IMR-90 (cell line): ENCODE results near the gene ZNF488. TPM values are rescaled to one million over a fixed set of nuclear protein-coding genes. Genes with fewer than 3 reads are reported as not detected.
A peak's percentile ranks its signal among the peaks of the same experiment; 100 is the strongest.

ENCODE experiments used
- ATAC-seq: fragments of 200-7000 bp; cut with Tn5 transposase; 2 replicates; pipeline ENCODE4 v1.9.1; 2020; ENCODE audit warnings: low read depth, mild to moderate bottlenecking, moderate library complexity
- BruUV-seq: library from RNA; stranded (reverse); fragments of 400-500 nt; replicated peaks from 2 replicates; lab custom pipeline; 2021; lab: Mats Ljungman, UMichigan
- CTCF ChIA-PET: fragments of 300-600 bp; formaldehyde crosslinking; extraction: SDS; loops from one replicate; lab custom pipeline; 2021; ENCODE audit warnings: antibody characterized with exemption; lab: Yijun Ruan, JAX
- POLR2A ChIA-PET: fragments of 300-600 bp; sonication (Branson Sonifier 250); formaldehyde crosslinking; loops from one replicate; lab custom pipeline; 2022; ENCODE audit warnings: antibody characterized with exemption; ENCODE audit not compliant: unreplicated experiment; lab: Charles Lee
- DNase-seq: peaks from one replicate; pipeline ENCODE4 v3.0.0; 2013
- H2AFZ ChIP-seq: replicated peaks from 2 replicates; pipeline ENCODE3; 2013; ENCODE audit warnings: low read length, mild to moderate bottlenecking; ENCODE audit not compliant: poor library complexity
- H2AK5ac ChIP-seq: 2 replicates; pipeline ENCODE4 v1.6.1; 2013; ENCODE audit warnings: low read depth, low read length, inconsistent platforms
- H2AK9ac ChIP-seq: replicated peaks from 2 replicates; pipeline ENCODE3; 2013; ENCODE audit warnings: mild to moderate bottlenecking, low read depth, low read length, moderate library complexity; ENCODE audit not compliant: poor library complexity
- H2BK120ac ChIP-seq: 2 replicates; pipeline ENCODE4 v1.6.1; 2013; ENCODE audit warnings: low read depth, low read length, inconsistent platforms
- H2BK15ac ChIP-seq: 3 replicates; pipeline ENCODE4 v1.6.1; 2013; ENCODE audit warnings: low read depth, low read length, inconsistent platforms
- H2BK20ac ChIP-seq: 2 replicates; pipeline ENCODE4 v1.6.1; 2013; ENCODE audit warnings: low read depth, mild to moderate bottlenecking, inconsistent platforms, low read length, moderate library complexity
- H2BK5ac ChIP-seq: 2 replicates; pipeline ENCODE4 v1.6.1; 2013; ENCODE audit warnings: mild to moderate bottlenecking, low read depth, low read length, inconsistent platforms; ENCODE audit not compliant: poor library complexity, severe bottlenecking
- H3K14ac ChIP-seq: replicated peaks from 2 replicates; pipeline ENCODE4 v1.6.1; 2013; ENCODE audit warnings: low read depth, low read length, inconsistent platforms
- H3K18ac ChIP-seq: 2 replicates; pipeline ENCODE4 v1.6.1; 2013; ENCODE audit warnings: low read depth, low read length, control low read depth
- H3K23ac ChIP-seq: 2 replicates; pipeline ENCODE4 v1.6.1; 2013; ENCODE audit warnings: low read depth, low read length, inconsistent platforms
- H3K27ac ChIP-seq: 2 replicates; pipeline ENCODE4 v1.5.1; 2013; ENCODE audit warnings: mild to moderate bottlenecking, control low read depth, low read length; ENCODE audit not compliant: insufficient read depth
- H3K27me3 ChIP-seq: 2 replicates; pipeline ENCODE4 v1.6.1; 2013; ENCODE audit warnings: low read length; ENCODE audit not compliant: control insufficient read depth, insufficient read depth
- H3K36me3 ChIP-seq: 2 replicates; pipeline ENCODE4 v1.6.1; 2013; ENCODE audit warnings: low read length, mixed read lengths; ENCODE audit not compliant: control insufficient read depth, insufficient read depth
- H3K4ac ChIP-seq: 2 replicates; pipeline ENCODE4 v1.6.1; 2013; ENCODE audit warnings: low read depth, low read length, inconsistent platforms
- H3K4me1 ChIP-seq: 2 replicates; pipeline ENCODE4 v1.6.1; 2013; ENCODE audit warnings: low read length, mixed read lengths; ENCODE audit not compliant: control insufficient read depth, insufficient read depth
- H3K4me2 ChIP-seq: 2 replicates; pipeline ENCODE4 v1.6.1; 2013; ENCODE audit warnings: low read depth, mild to moderate bottlenecking, control low read depth, low read length, moderate library complexity
- H3K4me3 ChIP-seq: 2 replicates; pipeline ENCODE4 v1.5.1; 2013; ENCODE audit warnings: low read depth, mild to moderate bottlenecking, control low read depth, low read length, moderate library complexity; ENCODE audit not compliant: insufficient read depth
- H3K56ac ChIP-seq: 2 replicates; pipeline ENCODE4 v1.6.1; 2013; ENCODE audit warnings: low read length, inconsistent platforms; ENCODE audit not compliant: insufficient read depth; ENCODE audit errors: extremely low read depth
- H3K79me1 ChIP-seq, 2 experiments: 2 replicates each; pipeline ENCODE4 v1.6.1; 2013; ENCODE audit warnings: low read length in 2 of 2, inconsistent platforms in 1 of 2, low read depth in 1 of 2
- H3K9ac ChIP-seq: 2 replicates; pipeline ENCODE4 v1.6.1; 2013; ENCODE audit warnings: low read depth, low read length, control low read depth
- H3K9me1 ChIP-seq: 2 replicates; pipeline ENCODE4 v1.6.1; 2013; ENCODE audit warnings: low read length, inconsistent platforms; ENCODE audit not compliant: insufficient read depth
- H3K9me3 ChIP-seq: 2 replicates; pipeline ENCODE4 v1.6.1; 2013; ENCODE audit warnings: low read length; ENCODE audit not compliant: control insufficient read depth, insufficient read depth
- H4K20me1 ChIP-seq: 2 replicates; pipeline ENCODE4 v1.6.1; 2013; ENCODE audit warnings: low read length, inconsistent platforms; ENCODE audit not compliant: insufficient read depth
- H4K5ac ChIP-seq: 2 replicates; pipeline ENCODE4 v1.6.1; 2013; ENCODE audit warnings: mild to moderate bottlenecking, low read depth, low read length, control low read depth
- H4K8ac ChIP-seq, 2 experiments: 2 replicates each; pipeline ENCODE4 v1.6.1; 2013; ENCODE audit warnings: low read depth in 2 of 2, low read length in 2 of 2, control low read depth in 1 of 2, inconsistent platforms in 1 of 2
- H4K91ac ChIP-seq: 2 replicates; pipeline ENCODE4 v1.6.1; 2013; ENCODE audit warnings: low read depth, low read length, inconsistent platforms; ENCODE audit not compliant: insufficient read depth
- BHLHE40 ChIP-seq: fragments of 150-350 bp; IDR thresholded peaks from 2 replicates; pipeline ENCODE4 v1.6.1; 2016; ENCODE audit warnings: mild to moderate bottlenecking, low read depth, low read length
- FOS ChIP-seq: fragments of 150-350 bp; IDR thresholded peaks from 2 replicates; pipeline ENCODE4 v1.6.1; 2016; ENCODE audit warnings: low read depth, low read length
- RFX5 ChIP-seq: IDR thresholded peaks from 2 replicates; pipeline ENCODE4 v1.8.0; 2012; ENCODE audit warnings: low read depth, mild to moderate bottlenecking, low read length, moderate library complexity
- WGBS, 2 experiments: methylation state at CpG; one replicate each; pipeline versions ENCODE4 v1.1.5 to v1.1.7; 2013; ENCODE audit warnings: missing lambda C conversion rate in 2 of 2; ENCODE audit not compliant: insufficient read length in 1 of 2; ENCODE audit errors: extremely low coverage in 2 of 2; 5-methylcytosine and 5-hydroxymethylcytosine counted together
- dilution Hi-C: fragments of 300-500 bp; cut with HindIII; formaldehyde crosslinking; loops from one replicate; pipeline ENCODE4 v1.14.3; 2018; ENCODE audit warnings: low sequenced_read_pairs; ENCODE audit not compliant: unreplicated experiment
- in situ Hi-C: fragments of 300-500 bp; cut with MboI; formaldehyde crosslinking; loops from 3 replicates; pipeline ENCODE4 v1.14.3; 2019; ENCODE audit warnings: low sequenced_read_pairs, inconsistent platforms, mixed read lengths
- intact Hi-C: fragments of 100-400 bp; cut with micrococcal nuclease; formaldehyde crosslinking; loops from 2 replicates; pipeline ENCODE4 v1.10.0; 2022
- polyA plus RNA-seq, 3 experiments: library from polyadenylated mRNA; depleted of rRNA; stranded (reverse); fragments of >200 nt; gene quantifications; 2 replicates each; pipeline ENCODE4 v1.2.3, GENCODE V29; 2012; ENCODE audit warnings: low replicate concordance in 1 of 3
- total RNA-seq: library from RNA; depleted of rRNA; stranded (reverse); fragments of >200 nt; gene quantifications from 2 replicates; pipeline ENCODE4 v1.2.3, GENCODE V29; 2012
- TF ChIP-seq, protein P1 (sequence below): fragments of 150-350 bp; IDR thresholded peaks from 2 replicates; pipeline ENCODE4 v1.6.1; 2017; ENCODE audit warnings: mild to moderate bottlenecking, antibody characterized with exemption, low read length, low read depth

Gene ZNF488
- total and polyA plus RNA-seq, 2 of the 4 experiments (the other 2 are of a cell fraction), result under 0.01 to 0.14 TPM

DNA sequence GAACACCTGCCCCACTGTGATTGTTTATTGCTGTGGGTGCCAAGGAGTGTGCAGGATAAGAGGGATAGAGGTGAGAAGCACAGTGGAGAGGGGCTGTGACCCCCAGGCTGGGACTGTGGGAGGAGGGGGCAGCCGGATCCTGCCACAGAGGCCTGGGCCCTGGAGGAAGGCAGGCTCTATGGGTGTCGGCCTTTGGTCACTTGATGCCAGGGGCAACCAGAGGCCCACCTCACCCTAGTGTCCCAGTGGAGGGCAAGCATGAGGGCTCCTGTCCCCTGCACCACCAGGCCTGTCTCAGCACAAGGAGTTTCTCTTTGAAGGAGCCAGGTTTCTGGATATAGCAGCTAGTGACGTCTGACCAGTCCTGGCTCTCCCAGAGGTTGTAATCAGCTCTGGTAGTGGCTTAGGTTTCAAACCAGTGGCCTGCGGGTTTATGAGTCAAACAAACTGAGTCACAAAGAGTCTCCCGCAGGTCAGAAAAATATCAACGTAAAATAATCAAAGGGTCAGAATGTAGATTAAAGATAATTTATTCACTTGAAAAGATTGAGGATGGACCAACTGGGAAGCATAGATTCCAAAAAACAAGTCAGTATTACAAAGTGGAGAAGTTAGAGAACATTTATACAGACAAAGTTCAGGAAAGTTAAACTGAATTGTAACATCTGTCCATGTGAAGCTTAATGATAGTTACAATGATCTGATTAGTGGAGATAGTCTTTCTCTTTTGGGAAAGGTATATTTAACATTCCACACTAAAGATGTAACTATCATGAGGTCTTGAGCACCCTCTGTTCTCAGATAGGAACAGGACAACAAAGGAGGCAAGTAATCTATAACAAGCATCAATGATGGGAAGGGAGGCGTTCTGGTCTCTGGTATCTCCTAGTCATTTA lies 37.2 kb upstream of the ZNF488 start:
- no peak overlapping the region for H2BK120ac ChIP-seq
- intact Hi-C loops, result no loop called here
- in situ Hi-C loops, result loop anchor here (25.0 kb wide), 1 partner anchor 884 kb away; no protein-coding TSS in a partner anchor
- H2AK5ac ChIP-seq, result no peak overlapping the region
- H3K56ac ChIP-seq, result no peak overlapping the region
- no peak overlapping the region for H2BK5ac ChIP-seq
- H2AK9ac ChIP-seq, result peak overlapping the region; percentile 46
- no peak overlapping the region for H4K8ac ChIP-seq
- dilution Hi-C loops, result no loop called here
- H3K36me3 ChIP-seq, result no peaks in the 10 kb centered on the region
- TF ChIP-seq RFX5, result peak; percentile 70; the same call in 1 of the 2 replicates
- TF ChIP-seq, protein P1, sequence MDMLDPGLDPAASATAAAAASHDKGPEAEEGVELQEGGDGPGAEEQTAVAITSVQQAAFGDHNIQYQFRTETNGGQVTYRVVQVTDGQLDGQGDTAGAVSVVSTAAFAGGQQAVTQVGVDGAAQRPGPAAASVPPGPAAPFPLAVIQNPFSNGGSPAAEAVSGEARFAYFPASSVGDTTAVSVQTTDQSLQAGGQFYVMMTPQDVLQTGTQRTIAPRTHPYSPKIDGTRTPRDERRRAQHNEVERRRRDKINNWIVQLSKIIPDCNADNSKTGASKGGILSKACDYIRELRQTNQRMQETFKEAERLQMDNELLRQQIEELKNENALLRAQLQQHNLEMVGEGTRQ, result no peak
- peak; percentile 84 for TF ChIP-seq FOS
- TF ChIP-seq BHLHE40, result no peak
- DNase-seq (peak; percentile 91), ATAC-seq (peak; percentile 95)
- ChIA-PET CTCF (no interaction called here), POLR2A (no interaction called here)
- peak overlapping the region; percentile 26 for H2AFZ ChIP-seq
- BruUV-seq, result no TSS peak
- H3K4me3 ChIP-seq, result no peak overlapping the region
- no peaks in the 10 kb centered on the region for H3K79me1 ChIP-seq
- 33% methylated on average over 1 of the region's 7 CpGs; no CpG with 5 or more reads in 1 of the 2 experiments for WGBS, 2 experiments
- H2BK15ac ChIP-seq, result no peak overlapping the region
- H3K4me1 ChIP-seq, result peaks cover 8% of the 10 kb centered on the region
- no peak overlapping the region for H4K5ac ChIP-seq
- H4K20me1 ChIP-seq, result no peaks in the 10 kb centered on the region
- H2BK20ac ChIP-seq, result no peak overlapping the region
- H4K91ac ChIP-seq, result no peak overlapping the region
- no peak overlapping the region for H3K14ac ChIP-seq
- no peak overlapping the region for H3K9ac ChIP-seq
- peaks cover 30% of the 10 kb centered on the region for H3K27me3 ChIP-seq
- no peak overlapping the region for H3K27ac ChIP-seq
- no peak overlapping the region for H3K18ac ChIP-seq
- no peaks in the 10 kb centered on the region for H3K9me3 ChIP-seq
- no peak overlapping the region for H3K4ac ChIP-seq
- H3K4me2 ChIP-seq, result no peak overlapping the region
- H3K23ac ChIP-seq, result no peak overlapping the region
- no peaks in the 10 kb centered on the region for H3K9me1 ChIP-seq
